ENCODE measurements around the gene P3H2. TPM values are rescaled to one million over a fixed set of nuclear protein-coding genes. Genes with fewer than 3 reads are reported as not detected.

Gene P3H2
- total RNA-seq, 6 experiments from 2014 or later: 37.6 to 43.2 (median 39.5) TPM

DNA sequence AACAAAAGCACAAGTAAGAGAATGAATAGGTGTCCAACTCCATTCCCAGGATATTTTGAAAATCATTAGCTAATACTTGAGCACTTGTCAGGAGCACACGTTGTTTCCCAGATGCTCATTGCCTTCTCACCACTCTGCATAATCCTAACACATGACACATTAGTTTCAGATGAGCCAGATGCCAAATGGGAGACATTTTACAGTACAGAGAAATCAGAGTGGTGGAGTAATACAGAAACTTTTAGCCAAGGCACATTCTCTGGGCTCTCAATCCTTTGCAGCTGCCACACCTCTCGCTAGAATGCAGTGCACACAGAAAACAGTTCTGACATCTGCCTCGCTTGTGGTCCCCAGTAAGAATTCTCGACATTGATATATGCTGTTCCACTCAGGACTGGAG is 76.6 kb downstream of the P3H2 start:
- DNase-seq: peak; percentile 62
- Mint-ChIP-seq H3K36me3 (ENCODE audit: low read depth) (no peaks in the 10 kb centered on the region), H3K4me1 (ENCODE audit: low read depth) (peaks cover 68% of the 10 kb centered on the region), H3K27ac (peak overlapping the region; percentile 73), H3K4me3 (peak overlapping the region; percentile 42), H3K9me3 (no peaks in the 10 kb centered on the region), H3K27me3 (ENCODE audit: insufficient read depth) (peaks cover 2% of the 10 kb centered on the region)
- TF ChIP-seq, protein P1, sequence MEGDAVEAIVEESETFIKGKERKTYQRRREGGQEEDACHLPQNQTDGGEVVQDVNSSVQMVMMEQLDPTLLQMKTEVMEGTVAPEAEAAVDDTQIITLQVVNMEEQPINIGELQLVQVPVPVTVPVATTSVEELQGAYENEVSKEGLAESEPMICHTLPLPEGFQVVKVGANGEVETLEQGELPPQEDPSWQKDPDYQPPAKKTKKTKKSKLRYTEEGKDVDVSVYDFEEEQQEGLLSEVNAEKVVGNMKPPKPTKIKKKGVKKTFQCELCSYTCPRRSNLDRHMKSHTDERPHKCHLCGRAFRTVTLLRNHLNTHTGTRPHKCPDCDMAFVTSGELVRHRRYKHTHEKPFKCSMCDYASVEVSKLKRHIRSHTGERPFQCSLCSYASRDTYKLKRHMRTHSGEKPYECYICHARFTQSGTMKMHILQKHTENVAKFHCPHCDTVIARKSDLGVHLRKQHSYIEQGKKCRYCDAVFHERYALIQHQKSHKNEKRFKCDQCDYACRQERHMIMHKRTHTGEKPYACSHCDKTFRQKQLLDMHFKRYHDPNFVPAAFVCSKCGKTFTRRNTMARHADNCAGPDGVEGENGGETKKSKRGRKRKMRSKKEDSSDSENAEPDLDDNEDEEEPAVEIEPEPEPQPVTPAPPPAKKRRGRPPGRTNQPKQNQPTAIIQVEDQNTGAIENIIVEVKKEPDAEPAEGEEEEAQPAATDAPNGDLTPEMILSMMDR (IDR thresholded peaks at IDR 0.05): no peak

DNA sequence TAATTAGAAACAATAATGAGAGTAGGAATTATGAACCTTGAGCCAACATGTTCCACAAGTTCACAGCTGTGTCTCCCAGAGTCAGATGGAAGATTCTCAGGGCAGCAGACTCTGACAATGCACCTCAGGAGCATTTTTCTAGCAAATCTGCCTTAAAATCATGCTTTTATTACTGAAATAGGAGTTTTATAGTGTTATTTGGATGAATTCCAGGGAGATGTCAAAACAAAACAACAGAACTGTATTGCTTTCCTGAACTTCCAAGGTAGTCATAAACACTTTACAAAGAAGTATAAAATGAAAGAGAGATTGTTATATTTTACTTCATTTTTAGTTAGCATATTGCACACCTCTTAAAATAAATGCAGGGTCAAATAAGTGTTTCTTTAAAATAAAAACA is 77.0 kb downstream of the P3H2 start:
- Mint-ChIP-seq H3K4me1 (ENCODE audit: low read depth) (peaks cover 64% of the 10 kb centered on the region), H3K4me3 (peak overlapping the region; percentile 42), H3K9me3 (no peaks in the 10 kb centered on the region), H3K36me3 (ENCODE audit: low read depth) (no peaks in the 10 kb centered on the region), H3K27ac (peak overlapping the region; percentile 73), H3K27me3 (ENCODE audit: insufficient read depth) (peaks cover 2% of the 10 kb centered on the region)
- TF ChIP-seq, protein P1 (IDR thresholded peaks at IDR 0.05): no peak
- no peak for DNase-seq

DNA sequence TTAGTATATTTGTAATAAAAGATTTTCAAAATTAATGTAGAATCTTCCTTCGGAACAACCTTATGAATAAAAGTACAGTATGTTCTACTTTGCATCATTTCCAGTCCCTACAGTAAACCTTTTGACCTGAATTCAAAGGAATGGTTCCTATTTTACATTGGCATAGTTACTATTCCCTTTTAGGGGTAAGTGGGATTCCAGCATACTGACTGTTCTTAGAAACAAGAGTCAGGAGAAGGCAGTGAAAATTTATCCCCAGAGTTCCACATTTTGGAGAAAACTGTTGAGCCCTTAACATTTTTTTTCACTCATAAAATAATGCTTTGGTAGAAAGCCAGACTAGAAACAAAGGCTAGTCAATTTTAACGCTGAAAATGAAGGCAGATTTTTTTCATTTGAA is 78.1 kb downstream of the P3H2 start:
- peaks cover 2% of the 10 kb centered on the region for H3K27me3 Mint-ChIP-seq (ENCODE audit: insufficient read depth)
- H3K36me3 Mint-ChIP-seq (ENCODE audit: low read depth): no peaks in the 10 kb centered on the region
- no peak for DNase-seq
- H3K27ac Mint-ChIP-seq: peak overlapping the region; percentile 55
- peak overlapping the region; percentile 53 for H3K4me3 Mint-ChIP-seq
- no peaks in the 10 kb centered on the region for H3K9me3 Mint-ChIP-seq
- H3K4me1 Mint-ChIP-seq (ENCODE audit: low read depth): peaks cover 65% of the 10 kb centered on the region
- TF ChIP-seq, protein P1 (IDR thresholded peaks at IDR 0.05): no peak

DNA sequence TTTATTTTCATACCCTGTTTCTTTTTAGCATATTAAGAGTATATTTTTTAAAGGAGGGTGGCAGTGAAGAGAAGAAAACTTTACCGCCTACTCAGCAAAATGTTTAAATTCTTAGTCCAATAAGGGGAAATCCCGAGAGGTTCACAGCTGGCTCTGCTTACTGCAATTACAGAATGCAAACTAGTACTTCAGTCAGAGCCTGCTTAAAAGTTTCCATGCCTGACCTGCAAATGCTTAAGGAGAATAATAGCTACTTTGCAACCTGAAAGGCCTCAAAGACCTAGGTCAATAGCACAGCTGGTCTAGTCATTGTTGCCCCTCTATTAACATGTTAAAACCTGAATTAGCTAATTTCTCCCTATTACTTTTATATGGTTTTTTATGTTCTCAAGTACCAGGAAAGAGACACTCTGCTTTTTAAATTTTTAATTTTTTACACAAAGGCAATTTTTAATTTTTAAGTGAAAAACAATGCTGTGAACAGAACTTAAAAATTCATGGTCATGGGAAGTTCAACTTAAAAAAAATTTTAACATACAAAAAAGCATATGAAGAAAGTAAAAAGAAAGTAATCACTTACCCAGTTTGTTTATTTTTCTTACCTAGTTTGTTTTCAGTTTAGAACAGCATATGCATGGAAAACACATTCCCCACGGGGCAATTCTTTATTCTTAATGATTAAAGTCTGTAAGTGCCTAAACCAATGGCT is 79.2 kb downstream of the P3H2 start:
- 0 out of 2 replicates have a peak overlapping the region, but pooled peaks have one; percentile 48 for H3K27ac Mint-ChIP-seq
- H3K9me3 Mint-ChIP-seq: no peaks in the 10 kb centered on the region
- TF ChIP-seq, protein P1 (IDR thresholded peaks at IDR 0.05): no peak
- H3K36me3 Mint-ChIP-seq (ENCODE audit: low read depth): no peaks in the 10 kb centered on the region
- peak overlapping the region; percentile 54 for H3K4me3 Mint-ChIP-seq
- H3K4me1 Mint-ChIP-seq (ENCODE audit: low read depth): peaks cover 69% of the 10 kb centered on the region
- DNase-seq: no peak
- H3K27me3 Mint-ChIP-seq (ENCODE audit: insufficient read depth): peaks cover 2% of the 10 kb centered on the region

DNA sequence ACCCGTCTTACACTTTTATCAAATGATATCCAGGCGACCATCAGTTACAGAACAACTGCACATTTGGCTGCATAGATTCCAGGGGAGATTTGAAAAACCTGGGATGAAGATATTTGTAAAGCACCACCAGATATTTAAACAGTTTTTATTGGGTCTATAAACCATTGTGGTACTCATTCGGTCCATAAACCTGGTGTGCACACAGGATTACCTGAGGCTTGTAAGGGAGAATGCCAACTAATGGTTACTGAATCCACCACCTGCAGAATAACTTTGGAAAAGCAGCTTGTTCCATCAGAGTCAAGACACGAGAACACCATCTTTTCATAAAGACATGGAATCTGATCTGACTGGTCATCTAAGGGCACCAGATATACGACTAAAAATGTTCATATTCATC is 80.6 kb downstream of the P3H2 start:
- TF ChIP-seq, protein P1 (IDR thresholded peaks at IDR 0.05): no peak
- Mint-ChIP-seq H3K4me3 (no peak overlapping the region), H3K27me3 (ENCODE audit: insufficient read depth) (peaks cover 2% of the 10 kb centered on the region; the same call in 1 of the 2 replicates), H3K4me1 (ENCODE audit: low read depth) (peaks cover 74% of the 10 kb centered on the region), H3K27ac (no peak overlapping the region), H3K9me3 (no peaks in the 10 kb centered on the region), H3K36me3 (ENCODE audit: low read depth) (peaks cover 4% of the 10 kb centered on the region; the same call in 1 of the 2 replicates)
- DNase-seq: no peak

Data from HFFc6 (cell line).